GM19239 (cell line): ENCODE measurements around the gene CUBN.

Experiments
- DNase-seq: peaks from one replicate; pipeline ENCODE4 v3.0.0; 2011; ENCODE audit warnings: low spot score; ENCODE audit not compliant: insufficient read length
- FAIRE-seq: peaks from 2 replicates; lab custom pipeline; 2011; peaks lifted over from hg19 to GRCh38; lab: Jason Lieb, UNC

Gene CUBN

DNA sequence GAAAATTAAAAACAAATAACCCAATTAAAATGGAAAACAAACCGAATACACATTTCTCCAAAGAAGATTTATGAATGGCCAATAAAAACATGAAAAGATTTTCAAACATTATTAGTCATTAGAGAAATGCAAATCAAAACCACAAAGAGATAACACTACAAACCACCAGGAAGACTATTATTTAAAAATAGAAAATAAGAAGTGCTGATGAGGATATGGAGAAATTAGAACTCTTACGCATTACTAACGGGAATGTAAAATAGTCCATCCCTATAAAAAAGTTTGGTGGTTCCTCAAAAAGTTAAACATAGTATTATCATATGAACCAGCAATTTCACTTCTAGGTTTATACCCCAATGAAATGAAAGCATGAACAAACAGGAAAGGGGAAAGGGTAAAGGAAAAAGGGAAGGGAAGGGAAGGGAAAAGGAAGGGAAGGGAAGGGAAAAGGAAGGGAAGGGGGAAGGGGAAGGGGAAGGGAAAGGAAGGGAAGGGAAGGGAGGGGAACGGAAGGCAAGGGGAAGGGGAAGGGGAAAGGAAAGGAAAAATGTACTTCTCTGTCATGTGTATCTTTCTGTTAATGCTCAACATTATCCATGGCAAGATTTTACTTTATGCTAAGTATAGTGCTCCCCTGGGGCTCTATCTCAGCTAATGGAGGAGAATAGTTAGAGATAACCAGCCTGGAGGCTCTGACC, 187.1 kb downstream of the CUBN start:
- no peak for DNase-seq
- no peak for FAIRE-seq

DNA sequence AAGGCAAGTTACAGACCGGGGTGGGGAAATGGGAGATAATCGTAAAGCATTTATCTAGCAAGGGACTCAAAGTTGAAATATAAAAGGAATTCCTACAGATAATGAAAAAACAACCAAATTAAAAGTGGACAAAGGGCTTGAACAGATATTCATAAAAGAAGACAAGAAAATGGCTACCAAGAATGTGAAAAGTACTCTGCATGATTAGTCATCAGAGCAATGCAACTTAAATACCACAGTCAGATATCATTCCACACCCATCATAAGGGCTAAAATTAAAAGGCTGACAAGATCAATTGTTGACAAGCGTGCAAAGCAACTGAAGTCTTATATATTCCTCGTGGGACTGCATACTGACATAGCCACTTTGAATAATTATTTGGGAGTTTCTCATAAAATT, 187.7 kb downstream of the CUBN start:
- DNase-seq (no peak), FAIRE-seq (no peak)

DNA sequence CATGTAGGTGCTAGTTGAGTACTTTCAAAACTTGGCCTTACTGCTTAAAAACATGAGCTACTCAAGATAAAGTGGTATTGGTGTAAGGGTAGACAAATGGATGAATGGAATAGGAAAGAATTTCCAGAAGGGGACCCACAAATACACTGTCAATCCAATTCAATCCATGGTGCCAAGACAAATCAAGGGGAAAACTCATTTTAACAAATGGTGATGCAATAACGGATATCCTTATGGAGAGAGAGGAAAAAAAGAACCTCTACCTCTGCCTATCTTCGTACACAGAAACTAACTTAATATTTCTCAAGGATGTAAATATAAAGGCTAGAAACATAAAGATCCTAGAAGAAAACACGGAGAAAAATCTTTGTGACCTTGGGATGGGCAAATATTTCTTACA, 188.5 kb downstream of the CUBN start:
- FAIRE-seq = no peak
- no peak for DNase-seq

DNA sequence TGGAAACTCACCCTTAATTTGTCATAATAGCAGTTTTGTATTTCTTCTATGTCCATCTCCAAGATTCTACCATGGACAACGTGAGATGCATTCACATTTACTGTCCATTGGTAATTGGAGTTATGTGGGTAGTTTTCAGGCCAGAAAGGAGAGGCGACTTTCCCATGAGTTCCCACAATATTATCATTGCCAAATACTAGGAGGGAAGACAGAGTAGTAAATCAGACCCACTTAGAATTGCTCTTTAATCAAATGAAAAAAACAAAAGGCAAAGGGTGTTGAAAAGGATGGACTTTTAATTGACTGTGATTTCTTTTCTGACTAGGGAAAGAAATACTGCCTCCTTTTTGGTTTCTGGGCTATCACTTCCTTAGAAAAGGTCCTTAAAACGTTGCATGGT, 190.7 kb downstream of the CUBN start:
- DNase-seq (no peak), FAIRE-seq (no peak)

DNA sequence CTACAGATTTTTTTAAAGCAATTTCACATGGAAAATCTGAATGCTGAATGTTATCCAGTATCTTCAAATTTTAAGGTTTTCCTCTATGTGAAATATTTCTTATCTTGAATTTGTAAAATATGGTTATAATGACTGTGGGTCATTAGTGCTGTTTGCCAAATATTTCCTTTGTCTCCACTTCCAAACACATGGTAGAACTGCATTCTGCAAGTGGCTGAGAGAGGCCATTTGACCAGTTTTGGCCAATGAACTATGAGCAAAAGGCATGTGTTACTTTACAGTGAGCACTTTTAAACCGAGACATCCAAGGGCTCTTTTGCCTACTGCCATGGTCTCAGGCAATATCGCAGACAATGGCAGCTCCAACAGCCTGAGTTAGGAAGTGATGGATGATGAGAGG, 195.2 kb downstream of the CUBN start:
- no peak for FAIRE-seq
- no peak for DNase-seq

DNA sequence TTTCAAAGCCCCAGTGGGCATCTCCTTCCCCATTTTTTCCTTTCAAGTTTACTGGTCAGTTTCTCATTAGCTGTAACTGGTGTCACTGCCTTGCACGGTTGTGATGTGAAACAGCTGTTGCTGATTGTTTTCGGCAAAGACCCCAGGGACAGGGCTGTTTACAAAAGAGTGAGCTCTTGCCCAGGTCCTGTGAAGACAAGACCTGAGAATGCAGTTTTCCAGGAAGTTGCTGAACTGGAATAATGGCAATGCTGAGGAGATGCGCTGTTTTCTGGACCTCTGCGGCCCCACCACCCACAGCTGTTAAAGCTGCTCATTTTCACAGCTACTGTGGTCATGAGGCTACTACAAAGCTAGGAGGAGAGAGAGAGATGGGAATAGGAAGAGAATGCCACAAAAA, 195.8 kb downstream of the CUBN start:
- DNase-seq = no peak
- FAIRE-seq = no peak

DNA sequence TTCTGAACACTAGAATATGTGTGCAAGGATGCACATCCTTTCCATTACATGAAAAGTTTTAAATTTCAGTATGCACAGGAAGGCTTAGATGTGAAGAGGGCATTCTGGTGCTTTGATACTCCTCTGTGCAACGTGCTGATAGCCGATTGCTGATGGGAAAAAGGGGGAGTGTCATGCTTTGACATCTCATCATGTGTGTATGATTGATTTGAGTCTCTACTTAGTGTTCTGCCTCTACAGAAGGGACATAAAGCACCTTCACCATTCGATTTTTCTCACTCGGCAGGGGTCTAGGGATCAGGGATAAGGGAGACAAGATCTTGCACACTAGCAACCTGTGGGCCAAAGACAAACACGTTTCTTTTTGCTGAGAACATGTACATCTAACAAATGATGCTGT, 197.7 kb downstream of the CUBN start:
- DNase-seq = no peak
- FAIRE-seq = no peak

DNA sequence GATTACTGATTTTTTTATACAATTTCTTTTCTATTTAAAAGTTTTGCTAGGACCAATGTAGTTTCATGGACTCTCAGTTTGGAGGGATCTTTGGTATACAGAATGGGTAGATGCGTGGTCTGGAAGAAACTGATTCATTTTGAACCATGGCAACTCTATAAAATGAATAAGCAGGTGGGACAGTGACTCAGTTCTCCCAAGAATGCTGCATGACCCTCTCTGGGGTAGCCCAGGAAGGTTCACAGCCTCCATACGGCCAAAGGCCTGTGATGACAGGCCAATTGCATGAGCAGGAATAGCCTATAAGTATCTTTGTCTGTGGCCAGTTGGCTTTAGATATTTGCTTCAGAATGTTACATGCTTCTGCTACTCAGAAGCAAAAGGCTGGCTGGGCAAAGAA, 199.1 kb downstream of the CUBN start:
- DNase-seq (no peak), FAIRE-seq (no peak)

DNA sequence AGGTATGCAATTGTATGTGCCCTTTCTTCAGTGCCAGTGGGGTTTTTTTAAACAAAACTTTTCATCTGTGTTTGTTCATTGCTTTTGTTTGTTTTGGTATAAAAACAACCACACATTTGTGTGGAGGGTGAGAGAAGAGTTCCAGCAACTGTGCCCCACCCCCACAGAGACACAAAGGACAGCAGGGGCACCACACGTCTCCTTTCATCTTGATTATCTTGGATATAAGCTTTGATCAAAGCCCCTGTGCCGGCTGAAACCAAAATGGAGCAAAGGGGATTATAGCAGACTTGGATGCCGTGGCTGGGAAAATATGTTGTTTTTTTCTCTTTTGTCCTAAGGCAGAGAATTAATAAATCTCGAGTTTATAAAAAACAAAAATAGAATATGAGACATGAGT, 200.5 kb downstream of the CUBN start:
- DNase-seq (no peak), FAIRE-seq (no peak)

DNA sequence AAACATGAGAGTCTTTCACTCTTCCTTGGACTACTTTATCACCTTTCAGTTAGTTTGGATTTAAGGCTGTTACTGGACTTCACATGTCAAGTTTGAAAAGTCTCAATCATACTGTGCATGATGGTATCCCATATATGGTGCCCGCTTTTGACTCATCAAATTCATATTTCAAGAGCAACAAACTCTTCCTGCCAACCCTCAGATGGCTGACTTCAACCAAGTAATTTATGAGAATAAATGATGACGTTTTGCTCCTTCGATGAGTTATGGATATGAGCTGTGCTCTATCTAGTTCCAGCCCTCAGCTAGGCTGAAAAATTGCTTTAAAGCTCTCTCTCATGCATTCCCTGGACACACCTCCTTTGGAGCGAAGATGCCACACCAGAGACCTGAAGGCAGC, 202.1 kb downstream of the CUBN start:
- FAIRE-seq (no peak), DNase-seq (no peak)

DNA sequence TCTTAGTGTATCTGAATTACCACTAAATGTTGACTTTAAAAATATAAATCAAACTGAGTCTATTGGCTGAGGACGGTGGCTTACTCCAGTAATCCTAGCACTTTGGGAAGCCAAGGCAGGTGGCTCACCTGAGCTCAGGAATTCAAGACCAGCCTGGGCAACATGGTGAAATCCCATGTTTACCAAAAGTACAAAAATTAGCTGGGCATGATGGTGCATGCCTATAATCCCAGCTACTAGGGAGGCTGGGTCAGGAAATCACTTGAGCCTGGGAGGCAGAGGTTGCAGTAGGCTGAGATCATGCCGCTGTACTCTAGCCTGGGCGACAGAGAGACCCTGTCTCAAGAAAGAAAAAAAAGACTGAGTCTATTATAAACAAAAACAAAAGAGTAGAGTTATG, 205.9 kb downstream of the CUBN start:
- no peak for DNase-seq
- no peak for FAIRE-seq

DNA sequence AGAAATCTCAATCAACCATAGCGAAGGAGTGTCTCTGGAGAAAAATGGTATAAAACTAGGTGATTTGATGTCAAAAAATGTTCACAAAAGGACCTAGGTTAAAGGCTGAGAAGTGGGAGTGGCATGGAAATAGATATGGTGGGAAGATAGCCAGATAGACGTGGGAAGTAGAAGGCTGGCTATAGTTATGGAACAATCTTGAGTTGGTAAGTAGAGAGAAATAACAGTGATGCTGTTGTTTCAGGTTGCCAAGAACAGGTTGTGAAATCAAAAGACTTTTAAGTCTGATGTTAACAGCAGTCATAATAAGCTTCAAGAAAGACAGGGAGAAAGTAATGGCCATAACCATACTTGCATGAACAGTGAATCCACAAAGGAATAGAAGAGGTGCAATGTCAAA, 206.3 kb downstream of the CUBN start:
- DNase-seq (no peak), FAIRE-seq (no peak)

DNA sequence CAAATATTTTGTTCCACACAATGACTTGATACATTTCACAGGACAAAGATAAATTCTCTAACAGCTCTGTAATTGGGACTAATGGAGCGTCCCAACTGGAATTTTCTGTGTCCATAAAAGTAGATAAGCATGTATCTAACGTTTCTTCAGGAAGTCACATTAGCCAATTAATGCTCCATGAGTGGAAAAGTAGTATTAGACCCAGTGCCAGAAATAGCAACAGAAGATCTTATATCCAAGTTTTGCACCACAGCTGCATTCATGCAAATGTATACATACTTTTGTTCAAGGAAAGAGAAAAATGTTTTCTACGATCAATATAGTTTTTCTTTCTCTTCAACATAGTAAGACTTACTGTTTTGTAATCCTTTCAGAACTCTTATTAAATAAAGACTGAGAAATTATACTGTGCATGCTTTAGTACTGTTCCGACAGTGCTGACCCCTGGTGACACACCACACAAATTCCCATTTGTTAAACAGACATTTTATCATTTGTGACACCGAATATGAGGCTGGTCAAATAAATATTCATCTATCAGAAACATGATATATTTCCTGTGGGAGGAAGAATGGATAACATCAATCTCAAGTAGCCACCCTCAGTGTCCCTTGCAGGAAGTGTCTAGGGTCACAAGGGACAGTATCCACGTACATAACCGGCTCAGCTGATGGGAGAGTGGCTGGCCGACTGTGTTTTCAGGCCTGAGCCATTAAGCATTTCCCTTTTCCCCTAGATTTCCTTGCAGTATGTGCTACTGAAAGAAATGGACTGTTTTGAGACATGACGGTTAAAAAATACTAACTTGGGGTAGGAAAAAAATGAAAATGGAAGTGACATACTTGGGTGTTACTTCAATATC, 210.3 kb downstream of the CUBN start:
- DNase-seq (no peak), FAIRE-seq (no peak)

DNA sequence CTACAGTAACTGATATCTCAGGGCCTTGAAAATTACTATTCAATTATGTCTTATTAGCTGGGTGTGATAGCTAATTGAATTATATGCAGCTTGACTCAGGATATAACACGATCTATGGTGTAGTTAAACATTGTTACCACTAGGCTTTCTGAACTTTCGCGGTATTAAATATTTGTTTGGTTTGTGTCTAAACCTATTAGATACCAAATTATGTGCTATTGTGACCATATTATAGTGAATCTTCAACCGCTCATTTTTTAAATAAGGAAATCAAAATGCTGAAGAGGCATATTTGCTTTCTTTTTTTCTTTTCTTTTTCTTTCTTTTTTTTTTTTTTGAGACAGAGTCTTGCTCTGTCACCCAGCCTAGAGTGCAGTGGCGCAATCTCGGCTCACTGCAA, 213.1 kb downstream of the CUBN start:
- FAIRE-seq (no peak), DNase-seq (no peak)

DNA sequence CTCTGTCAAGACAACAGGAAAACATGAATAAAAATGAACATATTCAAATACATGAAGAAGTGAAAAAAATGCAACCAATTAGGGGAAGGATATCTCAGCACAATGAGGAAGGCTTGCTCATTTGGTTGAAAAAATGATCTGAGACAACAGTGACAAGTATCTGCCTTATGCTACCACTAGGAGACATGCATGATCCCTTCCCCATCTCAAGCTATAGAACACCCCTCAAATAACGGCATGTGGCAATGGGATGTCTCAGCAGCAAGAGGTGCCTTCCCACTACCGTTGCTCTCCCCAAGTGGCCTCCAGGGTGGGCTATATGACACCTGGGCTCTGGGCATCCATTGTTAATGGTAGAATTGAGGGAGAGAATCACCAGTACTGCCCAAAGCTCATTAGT, 214.3 kb downstream of the CUBN start:
- DNase-seq = no peak
- FAIRE-seq = no peak

DNA sequence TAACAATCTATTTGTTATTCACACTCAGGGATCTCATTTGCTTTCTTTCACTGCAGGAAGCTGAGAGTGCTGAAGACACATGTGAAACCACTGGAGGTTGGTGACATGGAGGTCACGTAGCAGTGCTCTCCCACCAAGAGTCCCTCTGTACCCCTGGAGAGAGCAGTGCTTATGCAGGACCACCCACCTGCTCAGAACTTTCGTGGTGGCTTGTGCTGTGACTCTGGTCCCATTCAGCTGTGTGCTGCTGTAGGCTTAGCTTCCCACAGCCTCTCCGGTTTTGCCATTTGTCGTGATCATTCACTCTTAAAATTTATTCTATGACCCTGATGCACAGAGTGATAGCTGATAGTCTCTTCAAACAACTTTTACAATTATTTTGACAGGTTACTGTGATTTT, 216.3 kb downstream of the CUBN start:
- no peak for FAIRE-seq
- DNase-seq = no peak

DNA sequence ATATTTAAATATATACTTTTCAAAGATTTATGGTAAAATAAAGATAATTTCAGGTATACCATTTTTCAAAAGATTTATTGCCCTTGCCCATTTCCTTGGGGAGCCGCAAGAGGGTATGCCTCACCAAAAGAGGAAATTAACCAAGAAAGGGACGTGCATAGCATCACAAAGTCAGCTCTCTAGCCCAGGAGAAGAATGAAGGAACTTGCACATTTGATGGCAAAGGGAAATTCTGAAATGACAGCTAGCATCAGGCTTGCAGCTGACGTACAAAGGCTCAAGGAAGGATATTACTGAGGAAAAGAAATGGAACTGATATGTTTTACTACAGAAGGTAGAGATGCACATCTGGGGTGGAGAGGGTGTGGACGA, 218.8 kb downstream of the CUBN start:
- DNase-seq = no peak
- FAIRE-seq = no peak

DNA sequence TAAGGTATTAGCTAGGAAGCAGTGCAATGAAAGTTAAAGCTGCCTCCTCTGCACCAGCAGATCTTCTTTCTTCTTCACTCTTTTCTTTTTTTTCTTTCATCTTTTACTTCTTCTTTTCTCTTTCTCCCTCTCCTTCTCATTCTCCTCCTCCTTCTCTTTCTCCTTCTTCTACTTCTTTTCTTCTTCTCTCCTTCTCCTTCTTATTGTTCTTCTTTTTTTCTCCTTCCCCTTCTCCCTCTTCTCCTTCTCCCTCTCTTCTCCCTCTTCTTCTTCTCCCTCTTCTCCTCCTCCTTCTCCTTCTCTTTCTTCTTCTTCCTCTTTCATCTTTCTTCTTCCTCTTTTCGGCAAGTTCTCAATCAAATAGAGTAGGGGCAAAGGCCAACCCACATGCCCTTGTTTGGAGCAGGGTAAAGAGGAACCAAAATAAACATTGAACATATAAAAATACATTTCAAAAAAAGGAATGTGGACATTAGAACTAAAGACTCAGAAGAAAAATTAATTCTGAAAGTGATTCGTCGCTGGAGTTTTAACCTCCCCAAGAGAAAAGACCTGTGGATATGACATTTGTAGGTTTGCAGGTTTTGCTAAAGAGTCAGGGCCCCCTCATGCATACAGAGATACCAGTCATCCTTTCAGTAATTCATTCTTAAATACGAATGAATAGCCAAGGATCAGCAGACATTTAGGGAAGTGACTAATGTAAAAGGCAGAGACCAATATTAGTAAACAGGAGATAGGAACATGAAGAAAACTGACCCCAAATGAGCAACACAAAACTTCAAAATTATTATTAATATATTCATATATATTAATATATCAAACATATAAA, 219.4 kb downstream of the CUBN start:
- no peak for FAIRE-seq
- DNase-seq = no peak

DNA sequence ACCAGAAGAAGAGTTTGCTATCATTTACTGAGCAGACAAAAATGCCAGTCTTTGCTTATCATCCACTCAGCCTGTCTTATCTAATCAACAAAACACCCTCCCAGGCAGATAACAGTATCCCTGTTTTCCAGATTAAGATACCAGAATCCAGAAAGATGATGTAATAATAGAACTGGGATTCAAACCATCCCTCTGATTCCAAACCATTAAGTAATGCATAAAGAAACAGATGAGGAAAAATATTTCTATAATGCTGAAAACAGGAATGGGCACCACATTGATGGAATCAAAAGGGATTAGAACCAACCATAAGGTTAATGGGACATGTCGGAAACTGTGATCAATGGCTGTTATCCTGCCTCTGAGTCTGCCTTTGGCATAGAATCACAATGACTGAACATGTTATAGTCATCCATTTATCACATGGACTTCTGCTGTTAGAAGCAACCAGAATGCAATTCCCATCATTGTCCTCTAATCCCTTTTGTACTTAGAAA, 220.3 kb downstream of the CUBN start:
- FAIRE-seq (no peak), DNase-seq (no peak)

DNA sequence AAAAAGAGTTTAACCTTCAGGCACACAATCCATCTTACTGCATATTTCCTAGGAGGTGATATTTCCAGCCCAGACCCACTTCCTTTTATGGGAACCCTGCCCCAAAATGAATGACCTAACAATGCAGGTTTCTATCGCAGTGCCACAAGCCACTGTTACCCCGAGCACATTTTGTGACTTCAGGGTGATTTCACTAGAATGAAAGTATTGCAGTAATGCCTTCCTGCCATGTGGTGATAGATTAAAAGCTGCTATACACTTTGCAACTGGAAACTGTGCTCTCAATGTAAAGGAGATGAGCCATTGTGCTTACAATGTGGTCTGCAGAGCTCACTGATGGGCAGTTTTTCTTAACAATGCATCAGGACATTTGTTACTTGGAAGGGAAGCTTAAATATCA, 221.9 kb downstream of the CUBN start:
- DNase-seq = no peak
- FAIRE-seq = no peak

DNA sequence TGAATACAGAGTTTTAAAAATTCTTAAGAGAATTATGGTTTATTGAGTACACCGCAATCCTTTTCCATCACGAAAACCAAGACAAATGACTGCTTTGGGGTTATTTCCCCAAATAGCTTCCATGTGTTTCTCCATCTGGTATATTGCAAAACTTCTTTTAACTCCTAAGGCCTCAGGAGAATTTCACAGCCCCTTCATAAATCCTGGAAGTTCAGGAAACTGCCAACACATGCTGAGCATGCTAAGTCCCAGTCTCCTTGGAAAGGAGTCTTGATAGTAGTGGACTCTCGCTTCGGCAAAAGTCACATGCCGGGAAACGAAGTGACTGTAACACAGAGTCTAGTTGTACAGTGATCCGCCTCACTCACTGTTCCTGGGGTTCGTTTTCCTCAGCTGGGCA, 224.3 kb downstream of the CUBN start:
- FAIRE-seq (no peak), DNase-seq (no peak)
